ENCODE data around the gene TP53I13.

DNA sequence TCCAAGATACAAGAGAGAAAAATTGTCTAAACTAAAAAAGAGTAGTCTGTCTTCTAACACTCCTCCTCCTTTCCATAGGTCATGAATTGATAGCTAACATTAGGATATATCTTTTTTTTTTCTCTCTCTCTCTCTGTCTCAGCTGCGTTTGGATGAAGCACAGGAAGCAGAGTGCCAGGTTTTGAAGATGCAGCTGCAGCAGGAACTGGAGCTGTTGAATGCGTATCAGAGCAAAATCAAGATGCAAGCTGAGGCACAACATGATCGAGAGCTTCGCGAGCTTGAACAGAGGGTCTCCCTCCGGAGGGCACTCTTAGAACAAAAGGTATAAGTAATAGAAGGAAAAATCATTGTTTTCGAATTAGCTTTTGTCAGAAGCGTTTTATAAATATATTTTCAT lies 34.5 kb upstream of the TP53I13 start:
- no peak for TF ChIP-seq SIN3B (IDR thresholded peaks at IDR 0.05; ENCODE audit: low read length)
- TF ChIP-seq, protein P1, sequence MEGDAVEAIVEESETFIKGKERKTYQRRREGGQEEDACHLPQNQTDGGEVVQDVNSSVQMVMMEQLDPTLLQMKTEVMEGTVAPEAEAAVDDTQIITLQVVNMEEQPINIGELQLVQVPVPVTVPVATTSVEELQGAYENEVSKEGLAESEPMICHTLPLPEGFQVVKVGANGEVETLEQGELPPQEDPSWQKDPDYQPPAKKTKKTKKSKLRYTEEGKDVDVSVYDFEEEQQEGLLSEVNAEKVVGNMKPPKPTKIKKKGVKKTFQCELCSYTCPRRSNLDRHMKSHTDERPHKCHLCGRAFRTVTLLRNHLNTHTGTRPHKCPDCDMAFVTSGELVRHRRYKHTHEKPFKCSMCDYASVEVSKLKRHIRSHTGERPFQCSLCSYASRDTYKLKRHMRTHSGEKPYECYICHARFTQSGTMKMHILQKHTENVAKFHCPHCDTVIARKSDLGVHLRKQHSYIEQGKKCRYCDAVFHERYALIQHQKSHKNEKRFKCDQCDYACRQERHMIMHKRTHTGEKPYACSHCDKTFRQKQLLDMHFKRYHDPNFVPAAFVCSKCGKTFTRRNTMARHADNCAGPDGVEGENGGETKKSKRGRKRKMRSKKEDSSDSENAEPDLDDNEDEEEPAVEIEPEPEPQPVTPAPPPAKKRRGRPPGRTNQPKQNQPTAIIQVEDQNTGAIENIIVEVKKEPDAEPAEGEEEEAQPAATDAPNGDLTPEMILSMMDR (CRISPR knock-in tag; IDR thresholded peaks at IDR 0.05), result no peak
- no peak for TF ChIP-seq ZNF879 (CRISPR knock-in tag; IDR thresholded peaks at IDR 0.05)
- no peak for TF ChIP-seq EZH2 (conservative IDR thresholded peaks at IDR 0.05; ENCODE audit: low read depth, low read length)
- no peak for TF ChIP-seq TRIM24 (CRISPR knock-in tag; IDR thresholded peaks at IDR 0.05)
- no peak for TF ChIP-seq FOXM1 (CRISPR knock-in tag; IDR thresholded peaks at IDR 0.05)
- TF ChIP-seq JUN (CRISPR knock-in tag; IDR thresholded peaks at IDR 0.05), result no peak
- no peak for TF ChIP-seq ZMAT3 (CRISPR knock-in tag; conservative IDR thresholded peaks at IDR 0.05)
- TF ChIP-seq, protein P2, sequence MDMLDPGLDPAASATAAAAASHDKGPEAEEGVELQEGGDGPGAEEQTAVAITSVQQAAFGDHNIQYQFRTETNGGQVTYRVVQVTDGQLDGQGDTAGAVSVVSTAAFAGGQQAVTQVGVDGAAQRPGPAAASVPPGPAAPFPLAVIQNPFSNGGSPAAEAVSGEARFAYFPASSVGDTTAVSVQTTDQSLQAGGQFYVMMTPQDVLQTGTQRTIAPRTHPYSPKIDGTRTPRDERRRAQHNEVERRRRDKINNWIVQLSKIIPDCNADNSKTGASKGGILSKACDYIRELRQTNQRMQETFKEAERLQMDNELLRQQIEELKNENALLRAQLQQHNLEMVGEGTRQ (IDR thresholded peaks at IDR 0.05; ENCODE audit: low read depth, low read length), result no peak
- TF ChIP-seq, protein P2 (CRISPR knock-in tag; IDR thresholded peaks at IDR 0.05; ENCODE audit: borderline replicate concordance), result no peak
- TF ChIP-seq, protein P3, sequence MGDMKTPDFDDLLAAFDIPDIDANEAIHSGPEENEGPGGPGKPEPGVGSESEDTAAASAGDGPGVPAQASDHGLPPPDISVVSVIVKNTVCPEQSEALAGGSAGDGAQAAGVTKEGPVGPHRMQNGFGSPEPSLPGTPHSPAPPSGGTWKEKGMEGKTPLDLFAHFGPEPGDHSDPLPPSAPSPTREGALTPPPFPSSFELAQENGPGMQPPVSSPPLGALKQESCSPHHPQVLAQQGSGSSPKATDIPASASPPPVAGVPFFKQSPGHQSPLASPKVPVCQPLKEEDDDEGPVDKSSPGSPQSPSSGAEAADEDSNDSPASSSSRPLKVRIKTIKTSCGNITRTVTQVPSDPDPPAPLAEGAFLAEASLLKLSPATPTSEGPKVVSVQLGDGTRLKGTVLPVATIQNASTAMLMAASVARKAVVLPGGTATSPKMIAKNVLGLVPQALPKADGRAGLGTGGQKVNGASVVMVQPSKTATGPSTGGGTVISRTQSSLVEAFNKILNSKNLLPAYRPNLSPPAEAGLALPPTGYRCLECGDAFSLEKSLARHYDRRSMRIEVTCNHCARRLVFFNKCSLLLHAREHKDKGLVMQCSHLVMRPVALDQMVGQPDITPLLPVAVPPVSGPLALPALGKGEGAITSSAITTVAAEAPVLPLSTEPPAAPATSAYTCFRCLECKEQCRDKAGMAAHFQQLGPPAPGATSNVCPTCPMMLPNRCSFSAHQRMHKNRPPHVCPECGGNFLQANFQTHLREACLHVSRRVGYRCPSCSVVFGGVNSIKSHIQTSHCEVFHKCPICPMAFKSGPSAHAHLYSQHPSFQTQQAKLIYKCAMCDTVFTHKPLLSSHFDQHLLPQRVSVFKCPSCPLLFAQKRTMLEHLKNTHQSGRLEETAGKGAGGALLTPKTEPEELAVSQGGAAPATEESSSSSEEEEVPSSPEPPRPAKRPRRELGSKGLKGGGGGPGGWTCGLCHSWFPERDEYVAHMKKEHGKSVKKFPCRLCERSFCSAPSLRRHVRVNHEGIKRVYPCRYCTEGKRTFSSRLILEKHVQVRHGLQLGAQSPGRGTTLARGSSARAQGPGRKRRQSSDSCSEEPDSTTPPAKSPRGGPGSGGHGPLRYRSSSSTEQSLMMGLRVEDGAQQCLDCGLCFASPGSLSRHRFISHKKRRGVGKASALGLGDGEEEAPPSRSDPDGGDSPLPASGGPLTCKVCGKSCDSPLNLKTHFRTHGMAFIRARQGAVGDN (CRISPR knock-in tag; IDR thresholded peaks at IDR 0.05), result no peak
- no peak for TF ChIP-seq TSC22D2 (CRISPR knock-in tag; IDR thresholded peaks at IDR 0.05; ENCODE audit: borderline replicate concordance)
- no peak for TF ChIP-seq ZFP62 (CRISPR knock-in tag; IDR thresholded peaks at IDR 0.05)
- TF ChIP-seq MAFG (CRISPR knock-in tag; IDR thresholded peaks at IDR 0.05), result no peak

Data from HepG2 (cell line).